ENCODE results near the gene BLTP2. TPM values are rescaled to one million over a fixed set of nuclear protein-coding genes. Genes with fewer than 3 reads are reported as not detected.
"Not testable (repeated sequence)": the region's sequence is repeated elsewhere in the genome, so short reads cannot be mapped to it uniquely, and the experiment has no call there.

The BLTP2 gene
- total RNA-seq, 2 donors from 2014 or later, result 125 to 139 TPM

- DNase-seq (ENCODE audit: low spot score) (peak; percentile 76), ATAC-seq (ENCODE audit: insufficient number of reproducible peaks, low FRiP score, low read depth) (peak; percentile 87)
- H3K36me3 ChIP-seq, result peaks cover 11% of the 10 kb centered on the region
- H3K9me3 ChIP-seq, result no peaks in the 10 kb centered on the region
- H3K27ac ChIP-seq, result peak within 1 kb of the TSS; percentile 95 to 98
- peaks cover 17 to 38% of the 10 kb centered on the region in 2 donors for H3K4me1 ChIP-seq (ENCODE audit: control insufficient read depth in 1 of 2, low read depth in 2 of 2)
- H3K4me3 ChIP-seq, result peak within 1 kb of the TSS; percentile 81
- TF ChIP-seq CTCF (IDR thresholded peaks at IDR 0.05), result no peak
- H3K27me3 ChIP-seq (replicated peaks; ENCODE audit: insufficient read depth), result no peaks in the 10 kb centered on the region
Measured at GRCh38 chr17:28661635-28662526, 16.9 kb upstream of the BLTP2 start, which contains the start of the genes SDF2 and SUPT6H. Gene SDF2, minus strand, starts transcription at chr17:28661906. Its CDS starts 30 bp downstream, at chr17:28661876. Gene SUPT6H, plus strand, starts transcription at chr17:28662205. Its CDS starts 11,197 bp downstream, at chr17:28673402.

- not testable (repeated sequence) for DNase-seq (ENCODE audit: low spot score)
Measured at GRCh38 chr17:28659497-28659881, 14.5 kb upstream of the BLTP2 start.

GRCh38 chr17:28658766-28659496 is 14.0 kb upstream of the BLTP2 start:
- H3K27ac ChIP-seq; ATAC-seq (ENCODE audit: insufficient number of reproducible peaks, low FRiP score, low read depth); DNase-seq (ENCODE audit: low spot score); H3K27me3 ChIP-seq (replicated peaks; ENCODE audit: insufficient read depth); H3K9me3 ChIP-seq; H3K4me3 ChIP-seq: not testable (repeated sequence)
- Histone ChIP-seq H3K36me3 (peaks cover 15% of the 10 kb centered on the region), H3K4me1 (ENCODE audit: control insufficient read depth in 1 of 2, low read depth in 2 of 2) (peaks cover 14 to 27% of the 10 kb centered on the region in 2 donors)

More at GRCh38 chr17:28659497-28659881, 14.5 kb upstream of the BLTP2 start:
- Histone ChIP-seq H3K36me3 (peaks cover 15% of the 10 kb centered on the region), H3K4me1 (ENCODE audit: control insufficient read depth in 1 of 2, low read depth in 2 of 2) (peaks cover 17 to 32% of the 10 kb centered on the region in 2 donors)
- not testable (repeated sequence) for H3K27me3 ChIP-seq (replicated peaks; ENCODE audit: insufficient read depth); H3K9me3 ChIP-seq; ATAC-seq (ENCODE audit: insufficient number of reproducible peaks, low FRiP score, low read depth); H3K27ac ChIP-seq; H3K4me3 ChIP-seq

GRCh38 chr17:28658342-28658741 is 13.4 kb upstream of the BLTP2 start:
- peaks cover 18% of the 10 kb centered on the region for H3K36me3 ChIP-seq
- peaks cover 11 to 21% of the 10 kb centered on the region in 2 donors for H3K4me1 ChIP-seq (ENCODE audit: control insufficient read depth in 1 of 2, low read depth in 2 of 2)
- ATAC-seq (ENCODE audit: insufficient number of reproducible peaks, low FRiP score, low read depth), result not testable (repeated sequence)

GRCh38 chr17:28657756-28658155 is 12.8 kb upstream of the BLTP2 start:
- no peak overlapping the region for H3K4me3 ChIP-seq
- H3K36me3 ChIP-seq, result peaks cover 24% of the 10 kb centered on the region
- ATAC-seq (ENCODE audit: insufficient number of reproducible peaks, low FRiP score, low read depth), result no peak
- DNase-seq (ENCODE audit: low spot score), result no peak
- H3K9me3 ChIP-seq, result no peaks in the 10 kb centered on the region
- TF ChIP-seq CTCF (IDR thresholded peaks at IDR 0.05), result no peak
- no peaks in the 10 kb centered on the region for H3K27me3 ChIP-seq (replicated peaks; ENCODE audit: insufficient read depth)
- H3K27ac ChIP-seq, result no peak overlapping the region
- H3K4me1 ChIP-seq (ENCODE audit: control insufficient read depth in 1 of 2, low read depth in 2 of 2), result peaks cover 11 to 15% of the 10 kb centered on the region in 2 donors

More at GRCh38 chr17:28658342-28658741, 13.4 kb upstream of the BLTP2 start:
- not testable (repeated sequence) for H3K27ac ChIP-seq; H3K4me3 ChIP-seq; DNase-seq (ENCODE audit: low spot score); H3K27me3 ChIP-seq (replicated peaks; ENCODE audit: insufficient read depth); H3K9me3 ChIP-seq

- no peaks in the 10 kb centered on the region for H3K27me3 ChIP-seq (replicated peaks; ENCODE audit: insufficient read depth)
- DNase-seq (ENCODE audit: low spot score) (no peak), ATAC-seq (ENCODE audit: insufficient number of reproducible peaks, low FRiP score, low read depth) (no peak)
- no peak for TF ChIP-seq CTCF (IDR thresholded peaks at IDR 0.05)
- no peak overlapping the region for H3K27ac ChIP-seq
- H3K4me3 ChIP-seq, result no peak overlapping the region
- H3K4me1 ChIP-seq (ENCODE audit: control insufficient read depth in 1 of 2, low read depth in 2 of 2), result peaks cover 0 to 2% of the 10 kb centered on the region in 2 donors
- H3K9me3 ChIP-seq, result no peaks in the 10 kb centered on the region
- H3K36me3 ChIP-seq, result peaks cover 32% of the 10 kb centered on the region
Measured at GRCh38 chr17:28655160-28655559, 10.2 kb upstream of the BLTP2 start.

Data from thoracic aorta (tissue), 2 donors.